Testis (tissue), 2 donors: Measurements from ENCODE around the gene SFMBT1.
"Not testable (repeated sequence)": the region's sequence is repeated elsewhere in the genome, so short reads cannot be mapped to it uniquely, and the experiment has no call there.

Experiments used
- CTCF ChIP-seq, 3 experiments: fragments of 450-650 bp in 2 of 3; fragments of 200-600 bp in 1 of 3; sonication (generic) in 1 of 3; IDR thresholded peaks; one replicate each; pipeline ENCODE4 v1.5.1; 2016 to 2019; ENCODE audit warnings: antibody characterized with exemption in 3 of 3, mild to moderate bottlenecking in 2 of 3, moderate library complexity in 1 of 3
- POLR2A ChIP-seq: fragments of 450-650 bp; IDR thresholded peaks from one replicate; pipeline ENCODE4 v1.6.1; 2017; ENCODE audit warnings: antibody characterized with exemption, mild to moderate bottlenecking, moderate library complexity

GRCh38 chr3:53054233-53054632 is 8.4 kb upstream of the SFMBT1 start:
- not testable (repeated sequence) for TF ChIP-seq CTCF (IDR thresholded peaks at IDR 0.05); POLR2A
